GM18526 (cell line): Measurements from ENCODE around the gene EPG5.

Experiments used
- POLR2A ChIP-seq: IDR thresholded peaks from 3 replicates; pipeline ENCODE4 v1.6.1; 2011; ENCODE audit not compliant: insufficient read length; ENCODE audit errors: extremely low read depth

EPG5 gene

DNA sequence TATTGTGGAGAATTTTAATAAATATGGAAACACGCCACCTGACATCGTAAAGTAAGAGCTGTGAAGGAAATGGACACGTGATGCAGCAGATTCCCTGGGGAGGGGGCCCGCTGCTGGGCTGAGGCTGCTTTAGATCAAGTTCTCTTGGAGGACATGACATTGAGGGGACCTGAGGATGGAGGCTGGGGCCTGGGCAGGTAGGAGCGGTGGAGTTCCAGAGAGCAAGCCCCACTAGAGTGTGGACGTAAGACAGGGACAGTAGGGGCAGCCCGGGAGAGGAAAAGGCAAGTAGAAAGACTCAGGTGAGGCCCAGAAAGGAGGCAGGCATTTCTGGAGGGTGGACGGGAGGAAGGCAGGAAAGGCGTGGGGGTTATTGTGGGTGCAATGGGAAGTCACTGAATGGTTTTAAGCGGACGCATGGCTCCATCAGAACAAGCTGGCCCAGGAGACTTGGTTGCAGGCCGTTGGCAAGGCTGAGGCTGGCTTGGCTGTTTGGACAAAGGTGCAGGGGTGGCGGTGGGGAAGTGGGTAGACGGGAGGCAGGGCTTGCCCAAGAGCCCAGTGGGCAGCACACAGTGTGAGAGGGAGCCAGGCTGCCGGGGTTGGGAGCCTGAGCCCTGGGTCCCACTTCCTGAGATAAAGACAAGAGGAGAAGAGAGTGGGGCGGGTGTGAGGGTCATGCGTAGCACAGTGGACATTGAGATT is 125.9 kb downstream of the EPG5 start:
- TF ChIP-seq POLR2A: no peak

DNA sequence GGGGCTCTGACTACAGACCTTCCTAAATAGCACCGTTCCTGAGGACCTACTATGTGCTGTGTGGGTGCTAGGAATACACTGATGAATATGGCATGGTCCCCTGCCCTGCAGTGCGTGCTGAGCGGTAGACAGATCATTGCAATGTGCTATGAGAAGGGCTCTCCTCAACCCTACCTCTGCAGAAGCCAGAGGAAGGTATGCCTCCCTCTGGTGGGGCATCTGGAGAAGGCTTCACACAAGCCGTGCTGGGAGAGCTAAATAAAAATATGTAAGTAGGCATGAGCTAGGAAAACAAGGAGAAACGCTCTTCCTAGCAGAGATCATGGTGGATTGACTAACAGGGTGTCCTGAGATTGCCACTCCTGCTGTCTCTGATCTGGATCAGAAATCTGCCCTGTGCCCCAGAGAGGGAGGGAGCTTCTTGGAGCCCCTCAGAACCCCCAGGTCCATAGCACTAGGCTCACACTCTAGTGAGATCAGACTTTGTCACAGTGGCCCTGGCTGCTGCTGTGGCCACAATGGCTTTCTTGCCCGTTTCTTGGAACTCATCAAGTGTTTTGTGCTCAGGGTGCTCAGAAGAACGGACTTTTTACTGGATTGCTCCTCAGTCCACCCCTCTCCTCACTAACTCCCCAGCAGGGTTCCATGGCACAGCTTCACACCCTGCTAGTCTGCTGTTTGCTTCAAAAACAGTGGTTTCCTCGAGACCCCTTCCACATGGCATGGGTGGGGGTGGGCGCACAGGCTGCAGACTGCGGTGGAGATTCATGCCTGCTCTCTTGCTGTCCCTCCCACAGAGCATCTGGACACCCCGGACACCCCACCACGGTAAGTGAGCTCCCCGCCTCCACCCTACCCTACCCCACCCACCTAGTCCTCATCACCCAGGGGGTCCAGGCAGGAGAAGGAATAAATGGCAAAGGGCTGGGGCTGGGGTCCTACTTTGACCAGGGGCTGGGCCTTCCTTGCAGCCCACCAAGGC is 127.4 kb downstream of the EPG5 start:
- TF ChIP-seq POLR2A: no peak

DNA sequence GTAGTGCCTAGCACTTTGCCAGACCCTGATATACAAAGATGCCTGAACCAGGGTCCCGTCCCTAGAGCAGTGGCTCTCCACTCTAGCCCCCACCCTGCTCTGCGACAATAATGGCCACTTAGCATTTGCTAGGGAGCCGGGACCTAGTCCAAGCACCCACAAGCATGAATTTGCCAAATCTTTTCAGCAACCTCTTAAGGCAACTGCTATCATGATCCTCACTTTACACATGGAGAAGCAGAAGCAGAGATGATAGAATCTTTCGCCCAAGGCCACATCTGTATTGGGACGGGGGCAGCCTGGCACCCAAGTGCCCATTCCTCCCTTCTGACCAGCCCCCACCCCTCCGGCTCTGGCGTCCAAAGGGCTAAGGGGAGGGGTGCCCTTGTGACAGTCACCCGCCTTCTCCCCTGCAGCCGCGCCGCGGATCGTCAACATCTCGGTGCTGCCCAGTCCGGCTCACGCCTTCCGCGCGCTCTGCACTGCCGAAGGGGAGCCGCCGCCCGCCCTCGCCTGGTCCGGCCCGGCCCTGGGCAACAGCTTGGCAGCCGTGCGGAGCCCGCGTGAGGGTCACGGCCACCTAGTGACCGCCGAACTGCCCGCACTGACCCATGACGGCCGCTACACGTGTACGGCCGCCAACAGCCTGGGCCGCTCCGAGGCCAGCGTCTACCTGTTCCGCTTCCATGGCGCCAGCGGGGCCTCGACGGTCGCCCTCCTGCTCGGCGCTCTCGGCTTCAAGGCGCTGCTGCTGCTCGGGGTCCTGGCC is 128.6 kb downstream of the EPG5 start:
- no peak for TF ChIP-seq POLR2A

DNA sequence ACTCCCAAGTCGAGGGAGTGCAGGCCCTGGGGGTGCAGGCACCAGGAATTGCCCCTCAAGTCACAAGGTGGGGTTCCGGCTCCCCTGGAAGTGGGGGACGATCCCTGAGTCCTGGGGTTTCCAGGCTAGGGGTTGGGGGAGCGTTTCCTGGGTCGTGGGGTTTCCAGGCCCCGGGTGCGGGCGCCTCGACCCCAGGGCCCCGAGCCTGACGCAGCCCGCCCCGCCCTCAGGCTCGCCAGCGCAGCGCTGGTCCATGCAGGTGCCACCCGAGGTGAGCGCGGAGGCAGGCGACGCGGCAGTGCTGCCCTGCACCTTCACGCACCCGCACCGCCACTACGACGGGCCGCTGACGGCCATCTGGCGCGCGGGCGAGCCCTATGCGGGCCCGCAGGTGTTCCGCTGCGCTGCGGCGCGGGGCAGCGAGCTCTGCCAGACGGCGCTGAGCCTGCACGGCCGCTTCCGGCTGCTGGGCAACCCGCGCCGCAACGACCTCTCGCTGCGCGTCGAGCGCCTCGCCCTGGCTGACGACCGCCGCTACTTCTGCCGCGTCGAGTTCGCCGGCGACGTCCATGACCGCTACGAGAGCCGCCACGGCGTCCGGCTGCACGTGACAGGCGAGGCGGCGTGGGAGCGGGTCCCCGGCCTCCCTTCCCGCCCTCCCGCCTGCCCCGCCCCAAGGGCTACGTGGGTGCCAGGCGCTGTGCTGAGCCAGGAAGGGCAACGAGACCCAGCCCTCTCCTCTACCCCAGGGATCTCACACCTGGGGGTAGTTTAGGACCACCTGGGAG is 129.7 kb downstream of the EPG5 start:
- no peak for TF ChIP-seq POLR2A

DNA sequence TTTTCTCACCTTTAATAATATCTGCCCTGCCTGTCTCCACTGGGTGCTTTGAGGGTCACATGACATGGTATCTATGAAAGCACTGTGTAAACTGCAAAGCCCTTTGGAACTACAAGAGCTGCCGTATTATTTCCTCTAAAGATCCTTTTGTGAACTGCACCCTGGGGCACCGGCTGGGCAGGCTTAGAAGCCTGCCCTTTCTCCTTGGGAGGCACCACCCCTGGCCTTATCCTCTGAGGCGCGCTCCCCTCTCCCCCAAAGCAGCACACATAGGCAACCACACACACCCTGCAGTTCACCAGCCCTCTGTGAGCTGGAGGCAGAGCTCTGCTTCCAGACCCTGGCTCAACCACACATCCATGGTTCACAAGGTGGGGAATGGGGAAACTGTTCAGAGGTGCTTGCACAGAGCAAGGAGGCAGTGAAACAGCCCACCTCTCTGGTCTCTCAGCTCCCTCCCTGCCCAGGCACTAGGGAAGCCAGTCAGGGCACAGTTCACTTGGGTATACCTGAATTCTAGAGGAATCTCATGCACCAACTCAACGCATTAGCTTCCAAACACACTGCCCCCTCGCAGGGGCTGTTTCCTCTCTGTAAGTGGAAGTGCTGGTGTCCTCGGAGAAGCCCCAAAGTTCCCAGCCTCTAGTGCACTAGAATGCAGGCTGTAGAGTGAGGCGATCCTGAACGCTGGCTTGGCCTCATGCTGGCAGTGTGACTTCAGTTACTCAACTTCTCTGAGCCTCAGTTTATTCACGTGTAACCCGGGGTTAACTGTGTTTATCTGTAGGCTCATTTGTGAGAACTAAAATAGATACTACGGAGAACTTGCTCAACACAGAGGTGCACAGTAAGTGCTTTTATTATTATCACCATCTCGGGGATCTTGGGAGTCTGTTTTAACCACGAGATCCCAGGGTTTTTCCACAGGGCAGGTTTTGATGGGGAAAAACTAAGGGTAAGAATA is 130.6 kb downstream of the EPG5 start:
- TF ChIP-seq POLR2A: no peak

DNA sequence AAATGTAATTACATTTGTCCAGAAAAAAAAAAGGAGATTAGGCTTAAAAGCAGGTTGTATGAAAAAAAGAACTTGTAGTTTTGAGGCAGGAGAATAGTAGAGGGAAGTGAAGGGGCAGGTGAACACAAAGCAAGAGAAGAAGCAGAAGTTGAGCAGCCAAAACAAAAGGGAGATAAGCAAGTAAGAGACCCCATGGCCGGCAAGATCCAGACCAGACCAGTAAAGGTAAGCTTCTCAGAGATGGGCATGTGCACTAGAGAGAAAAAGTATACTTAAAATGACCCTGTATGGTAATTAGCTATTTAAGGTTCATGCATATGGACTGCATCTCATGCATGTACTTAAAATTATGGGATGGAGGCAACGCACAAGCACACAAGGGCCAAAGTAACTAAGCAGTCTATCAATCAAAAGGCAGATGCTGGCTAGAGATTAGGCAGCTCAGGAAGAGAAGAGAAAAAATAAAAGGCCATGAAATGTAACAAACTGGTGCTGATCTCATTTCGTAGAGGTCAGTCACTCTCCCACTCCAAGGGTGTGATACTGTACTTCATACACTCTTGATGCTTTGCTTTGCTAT is 132.0 kb downstream of the EPG5 start:
- TF ChIP-seq POLR2A: no peak

DNA sequence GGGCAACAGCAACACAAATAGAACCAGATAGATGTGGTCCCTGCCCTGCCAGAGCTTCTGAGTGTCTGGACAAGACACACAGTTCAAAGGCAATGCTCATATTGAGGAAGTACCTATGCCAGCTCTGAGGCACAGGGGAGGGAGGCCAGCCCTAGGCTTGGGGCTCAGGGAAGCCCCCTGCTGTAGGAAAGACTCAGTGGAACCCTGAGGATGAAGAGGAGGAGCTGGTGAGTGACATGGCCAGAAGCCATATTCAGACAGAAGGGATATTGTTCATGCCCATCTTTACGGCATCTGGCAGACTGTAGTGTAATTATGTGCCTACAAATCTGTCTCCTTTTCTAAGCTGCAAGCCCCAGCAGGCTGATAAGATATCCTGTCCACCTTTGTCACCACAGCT is 132.8 kb downstream of the EPG5 start:
- TF ChIP-seq POLR2A: no peak

DNA sequence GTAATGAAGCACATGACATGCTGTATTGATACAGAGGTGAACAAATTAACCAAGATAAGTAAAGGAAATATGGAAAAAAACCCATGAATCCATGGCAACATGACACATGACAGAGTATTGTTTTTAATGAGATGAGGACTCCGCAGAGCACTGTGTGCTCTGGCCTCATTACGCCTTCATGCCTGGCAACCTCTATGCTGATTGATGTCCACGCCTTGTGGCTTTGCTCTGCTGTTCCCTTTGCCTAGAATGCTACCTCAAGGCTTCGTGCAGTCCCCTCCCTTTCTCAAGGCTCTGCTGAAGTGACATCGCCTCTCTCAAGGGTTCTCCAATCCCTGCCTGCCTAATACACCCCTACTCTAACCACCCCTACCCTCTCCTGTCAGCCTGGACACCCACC is 133.3 kb downstream of the EPG5 start:
- TF ChIP-seq POLR2A: no peak

DNA sequence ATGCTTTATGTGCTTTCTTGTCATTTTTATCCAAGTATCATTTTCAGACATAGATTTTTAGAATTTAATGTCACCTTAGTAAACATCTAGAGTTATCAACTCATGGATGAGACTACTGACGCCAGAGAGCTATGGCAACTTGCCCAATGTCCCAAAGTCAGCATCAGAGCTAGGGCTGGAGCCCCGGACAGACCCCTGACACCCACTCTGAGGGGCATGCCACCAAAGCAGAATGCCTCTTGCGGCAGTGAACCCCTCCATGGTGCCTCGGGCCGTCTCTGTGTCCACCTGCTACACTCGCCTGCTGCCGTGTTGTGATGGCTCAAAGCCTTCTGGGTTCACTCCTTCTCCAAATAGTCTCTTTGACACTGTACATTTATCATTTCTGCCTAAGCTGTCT is 136.2 kb downstream of the EPG5 start:
- TF ChIP-seq POLR2A: no peak

DNA sequence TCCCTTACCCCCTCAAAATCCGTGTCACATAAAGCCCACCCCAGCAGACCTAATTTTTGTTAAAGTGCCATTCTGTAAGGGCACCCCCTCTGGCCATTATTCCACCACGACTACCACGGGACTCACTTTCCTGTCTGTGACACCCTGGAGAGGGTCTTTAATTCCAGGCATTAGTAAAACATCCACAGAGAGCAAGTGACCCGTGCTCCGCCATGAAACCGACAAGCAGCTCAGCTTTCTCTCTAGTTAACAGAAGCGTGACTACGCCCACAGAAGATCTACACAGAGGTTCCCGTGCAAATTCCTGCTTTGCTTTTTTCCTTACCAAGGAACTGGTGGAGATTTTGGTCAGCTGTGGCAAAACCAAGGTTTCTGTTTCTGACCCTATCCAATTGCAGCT is 137.3 kb downstream of the EPG5 start:
- TF ChIP-seq POLR2A: no peak

DNA sequence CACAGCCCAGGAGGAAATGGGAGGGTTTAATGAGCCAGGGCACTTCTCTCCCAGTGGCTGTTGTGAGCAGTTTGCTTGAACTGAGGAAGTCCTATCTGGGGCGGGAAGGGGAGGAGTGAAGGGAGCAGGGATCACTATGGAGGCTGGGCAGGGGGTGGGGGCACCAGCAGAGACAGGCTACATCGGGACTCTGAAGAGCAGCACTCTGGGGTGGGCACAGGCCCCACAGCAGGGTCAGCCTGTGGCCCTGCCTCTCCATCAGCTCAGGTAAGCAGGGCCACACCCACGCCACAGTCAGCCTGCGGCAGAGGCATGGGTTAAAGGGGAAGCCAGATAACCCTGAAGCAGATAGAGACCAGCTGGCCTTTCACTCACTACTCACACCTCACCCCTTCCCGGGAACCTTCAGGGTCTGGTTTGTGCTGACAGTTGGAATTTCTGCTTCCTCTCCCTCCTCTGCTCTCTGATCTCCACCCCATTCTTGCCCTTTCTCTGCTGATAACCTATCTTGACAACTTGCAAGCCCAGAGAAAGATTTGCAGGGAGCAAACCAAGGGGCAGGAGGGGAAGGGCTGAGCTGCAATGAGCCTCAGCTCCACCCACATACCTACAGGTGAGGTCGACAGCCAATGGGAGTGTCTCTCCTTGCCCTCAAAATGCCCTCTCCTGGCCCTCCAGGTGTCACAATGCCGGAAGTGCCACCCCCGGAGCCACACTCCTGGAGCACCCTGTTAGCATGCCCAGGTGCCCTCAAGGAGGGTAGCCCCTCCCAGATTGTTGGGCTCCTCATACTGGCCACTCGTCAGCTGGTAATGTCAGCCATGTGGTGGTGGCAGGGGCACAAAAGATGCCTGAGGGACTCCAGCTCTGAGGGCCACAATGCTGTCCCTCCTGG is 138.0 kb downstream of the EPG5 start:
- no peak for TF ChIP-seq POLR2A

DNA sequence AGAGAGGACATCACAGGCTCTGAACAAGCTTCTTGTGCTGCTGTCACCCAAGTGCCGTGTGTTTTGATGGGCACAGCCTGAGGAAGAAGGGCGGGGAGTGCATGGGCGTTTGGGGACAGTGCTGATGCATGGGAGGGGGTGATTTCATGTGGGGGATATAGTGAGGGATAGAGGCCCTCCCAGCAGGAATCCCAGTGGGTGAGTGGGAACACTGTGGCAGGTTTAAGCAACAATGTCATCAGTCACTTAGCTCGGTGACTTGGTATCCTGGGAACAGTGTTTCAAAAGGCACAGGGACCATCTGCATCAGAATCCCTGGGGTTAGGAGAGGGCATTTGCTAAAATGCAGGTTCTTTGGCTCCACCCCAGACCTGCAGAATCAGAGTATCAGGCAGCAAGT is 141.0 kb downstream of the EPG5 start:
- no peak for TF ChIP-seq POLR2A
